Measurements from ENCODE around the gene ITSN2. TPM values are rescaled to one million over a fixed set of nuclear protein-coding genes. Genes with fewer than 3 reads are reported as not detected.
"Not testable (repeated sequence)": the region's sequence is repeated elsewhere in the genome, so short reads cannot be mapped to it uniquely, and the experiment has no call there.

The ITSN2 gene
- total RNA-seq, 4 donors from 2014 or later, result 32.8 to 58.0 (median 41.4) TPM

DNA sequence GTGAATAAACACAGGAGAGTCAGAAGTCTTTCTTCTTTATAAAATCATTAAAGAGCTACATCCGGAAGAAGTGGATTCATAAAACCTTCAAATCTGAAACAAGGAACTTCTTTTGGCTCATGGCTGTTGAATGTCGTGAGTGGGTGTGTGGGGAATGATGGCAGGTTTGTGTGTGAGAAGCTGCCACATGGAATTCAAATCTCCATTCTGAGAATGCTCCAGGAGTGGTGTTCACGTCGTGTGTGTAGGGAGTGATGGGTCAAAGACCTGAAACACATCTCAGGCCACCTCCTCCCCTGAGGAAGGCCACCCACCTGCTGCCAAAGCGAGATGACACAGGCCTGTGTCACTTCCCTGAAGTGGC, 156.6 kb downstream of the ITSN2 start:
- Histone ChIP-seq H3K36me3 (peaks cover 0 to 20% (median 8%) of the 10 kb centered on the region in 4 donors), H3K9me3 (no peaks in the 10 kb centered on the region), H3K27me3 (no peaks in the 10 kb centered on the region), H3K27ac (no peak overlapping the region), H3K4me1 (no peaks in the 10 kb centered on the region), H3K4me3 (no peak overlapping the region)
- in situ Hi-C loops (cut with MboI; ENCODE audit: low pct_ligation_motif_present in 1 of 4, low pct_unique_long_range_greater_than_20kb in 1 of 4, low sequenced_read_pairs in 3 of 4), result no loop called here
- no peak for TF ChIP-seq POLR2A (IDR thresholded peaks at IDR 0.05)
- TF ChIP-seq POLR2AphosphoS5 (IDR thresholded peaks at IDR 0.05), result no peak
- TF ChIP-seq, protein P1, sequence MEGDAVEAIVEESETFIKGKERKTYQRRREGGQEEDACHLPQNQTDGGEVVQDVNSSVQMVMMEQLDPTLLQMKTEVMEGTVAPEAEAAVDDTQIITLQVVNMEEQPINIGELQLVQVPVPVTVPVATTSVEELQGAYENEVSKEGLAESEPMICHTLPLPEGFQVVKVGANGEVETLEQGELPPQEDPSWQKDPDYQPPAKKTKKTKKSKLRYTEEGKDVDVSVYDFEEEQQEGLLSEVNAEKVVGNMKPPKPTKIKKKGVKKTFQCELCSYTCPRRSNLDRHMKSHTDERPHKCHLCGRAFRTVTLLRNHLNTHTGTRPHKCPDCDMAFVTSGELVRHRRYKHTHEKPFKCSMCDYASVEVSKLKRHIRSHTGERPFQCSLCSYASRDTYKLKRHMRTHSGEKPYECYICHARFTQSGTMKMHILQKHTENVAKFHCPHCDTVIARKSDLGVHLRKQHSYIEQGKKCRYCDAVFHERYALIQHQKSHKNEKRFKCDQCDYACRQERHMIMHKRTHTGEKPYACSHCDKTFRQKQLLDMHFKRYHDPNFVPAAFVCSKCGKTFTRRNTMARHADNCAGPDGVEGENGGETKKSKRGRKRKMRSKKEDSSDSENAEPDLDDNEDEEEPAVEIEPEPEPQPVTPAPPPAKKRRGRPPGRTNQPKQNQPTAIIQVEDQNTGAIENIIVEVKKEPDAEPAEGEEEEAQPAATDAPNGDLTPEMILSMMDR (IDR thresholded peaks at IDR 0.05), result no peak
- no peak for TF ChIP-seq EP300 (IDR thresholded peaks at IDR 0.05; ENCODE audit: low read depth)
- DNase-seq, result no peak
- WGBS, 2 donors (ENCODE audit: low coverage in 1 of 2), result 85 to 86% methylated on average over 1 to 5 of the region's 5 CpGs
- intact Hi-C loops (cut with DNase I; ENCODE audit: low total_unique reads), result no loop called here

DNA sequence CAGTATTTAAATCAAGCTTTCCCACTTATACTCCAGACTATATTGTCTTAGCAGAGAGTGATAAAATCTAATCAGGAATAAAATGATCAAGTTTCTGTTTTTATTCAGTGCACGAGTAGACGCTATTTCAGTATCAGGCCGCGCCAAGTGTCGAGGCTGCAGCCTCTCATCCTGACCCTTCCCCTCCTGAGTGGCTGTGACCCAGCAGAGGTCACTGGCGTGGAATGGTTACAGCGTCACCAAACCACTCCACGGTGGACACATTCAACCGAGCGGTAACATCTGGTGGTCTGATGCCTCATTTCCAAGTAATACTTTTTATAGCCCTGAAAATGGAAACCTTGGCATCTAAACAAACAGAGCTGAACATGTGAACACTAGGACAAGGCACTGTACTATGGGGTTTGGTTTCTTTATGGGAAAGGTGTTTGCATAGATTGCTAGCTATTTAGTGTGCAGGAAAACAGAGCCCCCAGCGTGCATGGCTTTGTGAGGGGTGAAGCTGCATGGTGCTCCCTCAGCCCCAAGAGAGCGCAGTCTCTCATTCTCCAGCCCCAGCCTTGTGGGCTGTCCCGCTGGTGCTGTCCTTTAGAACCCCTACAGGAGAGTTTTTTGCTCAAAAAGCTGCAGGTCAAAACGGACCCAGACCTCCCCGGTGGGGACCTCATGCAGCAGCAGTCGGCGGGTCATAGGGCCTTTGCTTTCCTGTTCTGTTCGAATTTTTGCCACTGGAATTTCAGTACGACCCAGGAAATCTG, 157.1 kb downstream of the ITSN2 start:
- TF ChIP-seq EP300 (IDR thresholded peaks at IDR 0.05; ENCODE audit: low read depth) (no peak), POLR2A (IDR thresholded peaks at IDR 0.05) (no peak), POLR2AphosphoS5 (IDR thresholded peaks at IDR 0.05) (no peak)
- TF ChIP-seq, protein P1 (IDR thresholded peaks at IDR 0.05), result no peak
- 75 to 88% methylated on average over 8 to 19 of the region's 19 CpGs for WGBS, 2 donors (ENCODE audit: low coverage in 1 of 2)
- no peak overlapping the region for H3K27ac ChIP-seq
- DNase-seq, result no peak
- no peak overlapping the region for H3K4me3 ChIP-seq
- in situ Hi-C loops (cut with MboI; ENCODE audit: low pct_ligation_motif_present in 1 of 4, low pct_unique_long_range_greater_than_20kb in 1 of 4, low sequenced_read_pairs in 3 of 4), result no loop called here
- intact Hi-C loops (cut with DNase I; ENCODE audit: low total_unique reads), result no loop called here
- H3K36me3 ChIP-seq, result peaks cover 0 to 16% (median 7%) of the 10 kb centered on the region in 4 donors
- no peaks in the 10 kb centered on the region for H3K9me3 ChIP-seq
- H3K4me1 ChIP-seq, result no peaks in the 10 kb centered on the region
- H3K27me3 ChIP-seq, result no peaks in the 10 kb centered on the region

DNA sequence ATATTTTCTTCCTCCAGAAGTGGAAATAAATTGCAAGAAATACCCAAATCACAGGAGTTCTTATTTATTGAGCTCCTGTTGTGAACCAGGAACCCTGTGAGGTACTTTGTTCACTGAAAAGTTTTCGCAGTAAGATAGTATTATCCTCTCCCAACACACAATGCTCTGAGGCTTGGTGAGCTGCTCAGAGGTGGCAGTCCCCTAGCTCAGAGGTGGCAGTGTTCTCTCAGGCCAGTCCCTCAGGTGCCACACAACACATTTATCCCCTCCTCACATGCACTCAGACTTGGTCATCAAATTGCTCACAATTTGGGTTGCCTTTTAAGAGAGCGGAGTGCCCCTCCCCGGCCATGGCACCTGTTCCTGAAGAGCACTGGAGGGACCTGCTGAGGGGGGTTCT, 159.5 kb downstream of the ITSN2 start:
- DNase-seq, result no peak
- in situ Hi-C loops (cut with MboI; ENCODE audit: low pct_ligation_motif_present in 1 of 4, low pct_unique_long_range_greater_than_20kb in 1 of 4, low sequenced_read_pairs in 3 of 4), result no loop called here
- Histone ChIP-seq H3K27me3 (no peaks in the 10 kb centered on the region), H3K9me3 (no peaks in the 10 kb centered on the region), H3K27ac (no peak overlapping the region), H3K4me3 (no peak overlapping the region), H3K36me3 (peaks cover 0 to 16% (median 7%) of the 10 kb centered on the region in 4 donors), H3K4me1 (no peaks in the 10 kb centered on the region)
- TF ChIP-seq POLR2A (IDR thresholded peaks at IDR 0.05), result no peak
- TF ChIP-seq, protein P1 (IDR thresholded peaks at IDR 0.05), result no peak
- no peak for TF ChIP-seq POLR2AphosphoS5 (IDR thresholded peaks at IDR 0.05)
- no peak for TF ChIP-seq EP300 (IDR thresholded peaks at IDR 0.05; ENCODE audit: low read depth)
- intact Hi-C loops (cut with DNase I; ENCODE audit: low total_unique reads), result no loop called here
- 83 to 96% methylated on average over 1 to 3 of the region's 3 CpGs for WGBS, 2 donors (ENCODE audit: low coverage in 1 of 2)

DNA sequence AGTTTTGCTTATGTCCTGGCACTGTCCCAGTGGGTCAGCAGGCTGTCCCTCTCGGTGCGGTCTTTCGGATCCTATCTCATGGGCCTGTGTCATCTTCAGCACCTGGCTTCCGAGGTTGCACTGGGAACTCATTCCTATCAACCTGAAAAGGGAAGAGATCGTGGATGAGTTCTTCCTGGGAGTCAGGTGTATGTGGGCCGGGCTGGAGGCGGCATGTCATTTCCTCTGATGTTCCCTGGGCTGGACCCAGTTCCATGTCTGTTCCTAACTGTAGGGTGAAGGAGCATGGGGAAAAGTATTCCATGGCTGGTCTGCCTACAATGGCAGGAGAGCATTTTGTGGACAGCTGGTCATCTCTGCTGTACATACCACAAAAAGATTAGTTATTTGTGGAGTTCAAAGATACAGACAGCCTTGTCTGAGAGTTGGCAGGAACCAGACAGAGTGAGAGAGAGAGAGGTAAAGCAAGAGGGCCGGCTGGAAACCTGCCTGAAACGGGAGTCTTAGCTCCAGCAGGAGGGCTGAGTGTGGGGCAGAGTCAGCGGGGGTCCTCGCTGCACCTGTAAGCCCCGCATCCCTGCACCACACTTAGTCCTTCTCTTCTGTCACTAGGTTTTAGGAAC, 160.3 kb downstream of the ITSN2 start:
- H3K4me3 ChIP-seq, result no peak overlapping the region
- TF ChIP-seq POLR2AphosphoS5 (IDR thresholded peaks at IDR 0.05) (no peak), EP300 (IDR thresholded peaks at IDR 0.05; ENCODE audit: low read depth) (no peak)
- TF ChIP-seq, protein P1 (IDR thresholded peaks at IDR 0.05), result no peak
- no peak overlapping the region for H3K27ac ChIP-seq
- in situ Hi-C loops (cut with MboI; ENCODE audit: low pct_ligation_motif_present in 1 of 4, low pct_unique_long_range_greater_than_20kb in 1 of 4, low sequenced_read_pairs in 3 of 4) (no loop called here), intact Hi-C loops (cut with DNase I; ENCODE audit: low total_unique reads) (no loop called here)
- no peaks in the 10 kb centered on the region for H3K27me3 ChIP-seq
- H3K4me1 ChIP-seq, result no peaks in the 10 kb centered on the region
- H3K36me3 ChIP-seq, result peaks cover 0 to 16% (median 5%) of the 10 kb centered on the region in 4 donors
- no peaks in the 10 kb centered on the region for H3K9me3 ChIP-seq
- 90% methylated on average over 12 of the region's 12 CpGs; no CpG with 5 or more reads in 1 of the 2 donors for WGBS, 2 donors (ENCODE audit: low coverage in 1 of 2)
- DNase-seq, result no peak

DNA sequence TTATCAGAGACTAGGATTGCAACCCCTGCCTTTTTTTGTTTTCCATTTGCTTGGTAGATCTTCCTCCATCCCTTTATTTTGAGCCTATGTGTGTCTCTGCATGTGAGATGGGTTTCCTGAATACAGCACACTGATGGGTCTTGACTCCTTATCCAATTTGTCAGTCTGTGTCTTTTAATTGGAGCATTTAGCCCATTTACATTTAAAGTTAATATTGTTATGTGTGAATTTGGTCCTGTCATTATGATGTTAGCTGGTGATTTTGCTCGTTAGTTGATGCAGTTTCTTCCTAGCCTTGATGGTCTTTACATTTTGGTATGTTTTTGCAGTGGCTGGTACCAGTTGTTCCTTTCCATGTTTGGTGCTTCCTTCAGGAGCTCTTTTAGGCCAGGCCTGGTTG, 163.1 kb downstream of the ITSN2 start:
- H3K27me3 ChIP-seq; H3K36me3 ChIP-seq; H3K9me3 ChIP-seq; in situ Hi-C loops (cut with MboI; ENCODE audit: low pct_ligation_motif_present in 1 of 4, low pct_unique_long_range_greater_than_20kb in 1 of 4, low sequenced_read_pairs in 3 of 4); DNase-seq; H3K4me3 ChIP-seq; H3K4me1 ChIP-seq; H3K27ac ChIP-seq; intact Hi-C loops (cut with DNase I; ENCODE audit: low total_unique reads): not testable (repeated sequence)
- 92% methylated on average over 1 of the region's 1 CpG; no CpG with 5 or more reads in 1 of the 2 donors for WGBS, 2 donors (ENCODE audit: low coverage in 1 of 2)

All from transverse colon (tissue), 4 donors.